HepG2 (cell line): ENCODE results near the gene CSNK1A1. TPM values are rescaled to one million over a fixed set of nuclear protein-coding genes. Genes with fewer than 3 reads are reported as not detected.

Experiments used
- ATAC-seq: fragments of 200-7000 bp; cut with Tn5 transposase; 3 replicates; pipeline ENCODE4 v1.9.1; 2020; ENCODE audit warnings: mild to moderate bottlenecking, moderate library complexity
- BruUV-seq: library from RNA; stranded (reverse); fragments of 400-500 nt; replicated peaks from 2 replicates; lab custom pipeline; 2021; lab: Mats Ljungman, UMichigan
- CTCF ChIA-PET: fragments of 300-600 bp; formaldehyde crosslinking; extraction: SDS; loops from one replicate; lab custom pipeline; 2021; ENCODE audit warnings: low total read pairs, inconsistent platforms, low intra/inter-chr PET ratio; lab: Yijun Ruan, JAX
- POLR2A ChIA-PET: fragments of 350-600 bp; sonication (Branson Sonifier 250); formaldehyde crosslinking; loops from one replicate; lab custom pipeline; 2020; ENCODE audit warnings: antibody characterized with exemption, inconsistent platforms; lab: Yijun Ruan, JAX
- DNase-seq: peaks from one replicate; pipeline ENCODE4 v3.0.0-alpha.2; 2015; ENCODE audit warnings: low spot score
- FAIRE-seq: peaks from 3 replicates; lab custom pipeline; 2011; peaks lifted over from hg19 to GRCh38; lab: Jason Lieb, UNC
- H2AFZ ChIP-seq: one replicate; pipeline ENCODE4 v1.6.1; 2011; ENCODE audit warnings: low read length, inconsistent platforms
- H3K27ac ChIP-seq: fragments of 300-600 bp; 3 replicates; pipeline ENCODE4 v1.8.0; 2011; ENCODE audit warnings: mixed run types, mild to moderate bottlenecking, mixed read lengths, low read length, inconsistent platforms; ENCODE audit not compliant: insufficient read depth; ENCODE audit errors: extremely low read length
- H3K27me3 ChIP-seq, 2 experiments: fragments of 200-600 bp in 1 of 2; 2 replicates in 1 of 2; 3 replicates in 1 of 2; pipeline versions ENCODE4 v1.6.0 to v1.8.0; 2011; ENCODE audit warnings: low read length in 2 of 2, mild to moderate bottlenecking in 2 of 2, moderate library complexity in 2 of 2, inconsistent platforms in 1 of 2; ENCODE audit not compliant: insufficient read depth in 2 of 2, control insufficient read depth in 1 of 2
- H3K36me3 ChIP-seq, 2 experiments: fragments of 200-600 bp in 1 of 2; replicated peaks in 1 of 2; 2 replicates in 1 of 2; 3 replicates in 1 of 2; pipeline versions ENCODE4 v1.5.1 to v1.8.0; 2011; ENCODE audit warnings: low read length in 2 of 2, inconsistent platforms in 1 of 2; ENCODE audit not compliant: insufficient read depth in 2 of 2, control insufficient read depth in 1 of 2
- H3K4me1 ChIP-seq: 2 replicates; pipeline ENCODE4 v1.5.1; 2012; ENCODE audit warnings: low read length, inconsistent platforms; ENCODE audit not compliant: insufficient read depth
- H3K4me2 ChIP-seq: 2 replicates; pipeline ENCODE4 v1.6.0; 2011; ENCODE audit warnings: low read depth, low read length, inconsistent platforms
- H3K4me3 ChIP-seq, 3 experiments: fragments of 200-600 bp in 1 of 3; sonication (generic), shearing (Covaris generic) in 1 of 3; replicated peaks in 1 of 3; 2 replicates each; pipeline ENCODE4 v1.5.1; 2011 to 2016; ENCODE audit warnings: low read length in 3 of 3, inconsistent platforms in 2 of 3, low read depth in 2 of 3, mild to moderate bottlenecking in 2 of 3, control low read depth in 1 of 3, mixed read lengths in 1 of 3; ENCODE audit not compliant: insufficient read depth in 1 of 3
- H3K79me2 ChIP-seq: one replicate; pipeline ENCODE4 v1.6.1; 2011; ENCODE audit warnings: low read length, inconsistent platforms; ENCODE audit not compliant: insufficient read depth
- H3K9ac ChIP-seq: 2 replicates; pipeline ENCODE4 v1.6.0; 2011; ENCODE audit warnings: mild to moderate bottlenecking, low read depth, low read length, inconsistent platforms; ENCODE audit not compliant: insufficient read depth
- H3K9me3 ChIP-seq: 2 replicates; pipeline ENCODE4 v1.5.1; 2012; ENCODE audit warnings: mild to moderate bottlenecking, low read length
- H4K20me1 ChIP-seq: 2 replicates; pipeline ENCODE4 v1.6.0; 2011; ENCODE audit warnings: inconsistent platforms, mild to moderate bottlenecking, low read length, moderate library complexity; ENCODE audit not compliant: insufficient read depth
- ARNT2 ChIP-seq: sonication (generic); formaldehyde crosslinking; IDR thresholded peaks from 2 replicates; pipeline ENCODE4 v1.8.0; 2022; ENCODE audit warnings: mild to moderate bottlenecking, low read depth, missing genetic modification reagents, moderate library complexity
- DNMT3B ChIP-seq: conservative IDR thresholded peaks from 2 replicates; pipeline ENCODE4 v1.6.1; 2016; ENCODE audit warnings: missing biosample characterization, control low read depth
- MED8 ChIP-seq: sonication (generic); formaldehyde crosslinking; IDR thresholded peaks from 2 replicates; pipeline ENCODE4 v1.8.1; 2023; ENCODE audit warnings: mild to moderate bottlenecking, missing genetic modification reagents; ENCODE audit not compliant: insufficient replicate concordance
- NONO ChIP-seq, 2 experiments: fragments of 450-650 bp in 1 of 2; sonication (generic) in 1 of 2; formaldehyde crosslinking in 1 of 2; IDR thresholded peaks in 1 of 2; conservative IDR thresholded peaks in 1 of 2; 2 replicates each; pipeline versions ENCODE4 v1.6.1 to v1.8.0; 2017 to 2022; ENCODE audit warnings: mild to moderate bottlenecking in 1 of 2, missing genetic modification reagents in 1 of 2, moderate library complexity in 1 of 2
- SIX1 ChIP-seq: sonication (generic); formaldehyde crosslinking; IDR thresholded peaks from 2 replicates; pipeline ENCODE4 v1.4.0; 2020; ENCODE audit warnings: missing genetic modification reagents, borderline replicate concordance
- SMYD3 ChIP-seq: sonication (generic); formaldehyde crosslinking; IDR thresholded peaks from 2 replicates; pipeline ENCODE4 v1.8.1; 2023; ENCODE audit warnings: mild to moderate bottlenecking, missing genetic modification reagents
- ZMYM2 ChIP-seq: sonication (generic); formaldehyde crosslinking; IDR thresholded peaks from 2 replicates; pipeline ENCODE4 v1.8.0; 2022; ENCODE audit warnings: mild to moderate bottlenecking, missing genetic modification reagents
- ZNF230 ChIP-seq: sonication (generic); formaldehyde crosslinking; IDR thresholded peaks from 2 replicates; pipeline ENCODE4 v1.4.0; 2020; ENCODE audit warnings: mild to moderate bottlenecking, missing genetic modification reagents
- WGBS: methylation state at CpG from one replicate; pipeline ENCODE4 v1.1.6; 2017; ENCODE audit warnings: low lambda C conversion rate; 5-methylcytosine and 5-hydroxymethylcytosine counted together
- in situ Hi-C: cut with HindIII; loops from 2 replicates; pipeline ENCODE4 v1.10.0; 2017; ENCODE audit warnings: low pct_unique_long_range_greater_than_20kb; ENCODE audit not compliant: extremely low pct_ligation_motif_present
- intact Hi-C: fragments of 100-400 bp; cut with micrococcal nuclease; formaldehyde crosslinking; loops from one replicate; pipeline ENCODE4 v1.10.0; 2022; ENCODE audit not compliant: unreplicated experiment
- polyA plus RNA-seq, 8 experiments: library from polyadenylated mRNA; depleted of rRNA in 3 of 8; stranded (reverse) in 7 of 8; unstranded in 1 of 8; fragments of >200 nt; fragmentation: Illumina TruSeq in 4 of 8; extraction: Trizol in 4 of 8; gene quantifications; 2 replicates each; pipeline versions ENCODE4 v1.2.1 to v1.2.3, GENCODE V29; 2011 to 2016; ENCODE audit warnings: low read depth in 4 of 8, missing spikeins in 1 of 8, mixed read lengths in 1 of 8; ENCODE audit not compliant: insufficient read depth in 1 of 8
- total RNA-seq, 5 experiments: library from RNA; depleted of rRNA; stranded (reverse); fragments of >200 nt; fragmentation: Illumina TruSeq; extraction: Trizol; gene quantifications; 2 replicates each; pipeline ENCODE4 v1.2.3, GENCODE V29; 2016; ENCODE audit warnings: low read depth in 1 of 5
- TF ChIP-seq, protein P1 (sequence below): sonication (generic); formaldehyde crosslinking; IDR thresholded peaks from 2 replicates; pipeline ENCODE4 v1.8.1; 2023; ENCODE audit warnings: mild to moderate bottlenecking, missing genetic modification reagents
- TF ChIP-seq, protein P2 (sequence below): sonication (generic); formaldehyde crosslinking; IDR thresholded peaks from 2 replicates; pipeline ENCODE4 v1.8.1; 2022; ENCODE audit warnings: low read depth, mild to moderate bottlenecking, missing genetic modification reagents
- TF ChIP-seq, protein P3 (sequence below): IDR thresholded peaks from 2 replicates; pipeline ENCODE4 v1.6.1; 2016; ENCODE audit warnings: low read depth, borderline replicate concordance
- TF ChIP-seq, protein P4 (sequence below): sonication (generic); formaldehyde crosslinking; IDR thresholded peaks from 2 replicates; pipeline ENCODE4 v1.8.0; 2022; ENCODE audit warnings: missing genetic modification reagents, mild to moderate bottlenecking, inconsistent platforms, borderline replicate concordance
- TF ChIP-seq, protein P5 (sequence below): sonication (generic); formaldehyde crosslinking; IDR thresholded peaks from 2 replicates; pipeline ENCODE4 v1.5.0; 2020; ENCODE audit warnings: missing genetic modification reagents
- TF ChIP-seq, protein P6 (sequence below): IDR thresholded peaks from 2 replicates; pipeline ENCODE4 v1.4.0; 2020; ENCODE audit warnings: mild to moderate bottlenecking, missing genetic modification reagents

CSNK1A1 gene
- total and polyA plus RNA-seq, 2 of the 13 experiments (the other 11 are each of a cell fraction or from before 2014, with no cell fraction given), result 89.0 to 149 TPM

DNA sequence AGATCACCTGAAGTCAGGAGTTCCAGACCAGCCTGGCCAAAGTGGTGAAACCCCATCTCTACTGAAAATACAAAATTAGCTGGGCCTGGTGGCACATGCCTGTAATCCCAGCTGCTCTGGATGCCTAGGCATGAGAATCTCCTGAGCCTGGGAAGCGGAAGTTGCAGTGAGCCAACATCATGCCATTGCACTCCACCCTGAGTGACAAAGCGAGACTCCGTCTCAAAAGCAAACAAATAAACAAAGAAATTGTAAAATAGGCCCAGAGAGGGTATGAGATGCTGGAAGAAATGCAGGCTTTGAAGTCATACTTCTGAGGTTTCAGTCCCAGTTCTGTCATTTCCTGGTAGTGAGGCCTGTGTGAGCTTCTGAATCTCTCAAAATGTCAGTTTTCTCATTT, 24.8 kb upstream of the CSNK1A1 start:
- Histone ChIP-seq H3K4me3 (no peak overlapping the region), H3K4me1 (peaks cover 34% of the 10 kb centered on the region), H2AFZ (no peak overlapping the region), H3K79me2 (no peaks in the 10 kb centered on the region), H3K9me3 (no peaks in the 10 kb centered on the region), H3K9ac (no peak overlapping the region), H3K4me2 (no peak overlapping the region), H3K27ac (no peak overlapping the region), H4K20me1 (no peaks in the 10 kb centered on the region), H3K36me3 (no peaks in the 10 kb centered on the region), H3K27me3 (peaks cover 0 to 19% of the 10 kb centered on the region in 2 experiments; a peak in 1 of 5 replicates)
- FAIRE-seq (no peak), ATAC-seq (no peak), DNase-seq (no peak)
- intact Hi-C loops (loop anchor here (10.0 kb wide), 1 partner anchor 451 kb away; no protein-coding TSS in a partner anchor), in situ Hi-C loops (no loop called here)
- BruUV-seq, result no TSS peak
- ChIA-PET CTCF (no interaction called here), POLR2A (no interaction called here)
- 17% methylated on average over 3 of the region's 3 CpGs for WGBS
- TF ChIP-seq, protein P1, sequence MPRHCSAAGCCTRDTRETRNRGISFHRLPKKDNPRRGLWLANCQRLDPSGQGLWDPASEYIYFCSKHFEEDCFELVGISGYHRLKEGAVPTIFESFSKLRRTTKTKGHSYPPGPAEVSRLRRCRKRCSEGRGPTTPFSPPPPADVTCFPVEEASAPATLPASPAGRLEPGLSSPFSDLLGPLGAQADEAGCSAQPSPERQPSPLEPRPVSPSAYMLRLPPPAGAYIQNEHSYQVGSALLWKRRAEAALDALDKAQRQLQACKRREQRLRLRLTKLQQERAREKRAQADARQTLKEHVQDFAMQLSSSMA (CRISPR knock-in tag), result no peak
- TF ChIP-seq, protein P2, sequence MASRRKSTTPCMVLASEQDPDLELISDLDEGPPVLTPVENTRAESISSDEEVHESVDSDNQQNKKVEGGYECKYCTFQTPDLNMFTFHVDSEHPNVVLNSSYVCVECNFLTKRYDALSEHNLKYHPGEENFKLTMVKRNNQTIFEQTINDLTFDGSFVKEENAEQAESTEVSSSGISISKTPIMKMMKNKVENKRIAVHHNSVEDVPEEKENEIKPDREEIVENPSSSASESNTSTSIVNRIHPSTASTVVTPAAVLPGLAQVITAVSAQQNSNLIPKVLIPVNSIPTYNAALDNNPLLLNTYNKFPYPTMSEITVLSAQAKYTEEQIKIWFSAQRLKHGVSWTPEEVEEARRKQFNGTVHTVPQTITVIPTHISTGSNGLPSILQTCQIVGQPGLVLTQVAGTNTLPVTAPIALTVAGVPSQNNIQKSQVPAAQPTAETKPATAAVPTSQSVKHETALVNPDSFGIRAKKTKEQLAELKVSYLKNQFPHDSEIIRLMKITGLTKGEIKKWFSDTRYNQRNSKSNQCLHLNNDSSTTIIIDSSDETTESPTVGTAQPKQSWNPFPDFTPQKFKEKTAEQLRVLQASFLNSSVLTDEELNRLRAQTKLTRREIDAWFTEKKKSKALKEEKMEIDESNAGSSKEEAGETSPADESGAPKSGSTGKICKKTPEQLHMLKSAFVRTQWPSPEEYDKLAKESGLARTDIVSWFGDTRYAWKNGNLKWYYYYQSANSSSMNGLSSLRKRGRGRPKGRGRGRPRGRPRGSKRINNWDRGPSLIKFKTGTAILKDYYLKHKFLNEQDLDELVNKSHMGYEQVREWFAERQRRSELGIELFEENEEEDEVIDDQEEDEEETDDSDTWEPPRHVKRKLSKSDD (CRISPR knock-in tag), result no peak
- TF ChIP-seq, protein P3, sequence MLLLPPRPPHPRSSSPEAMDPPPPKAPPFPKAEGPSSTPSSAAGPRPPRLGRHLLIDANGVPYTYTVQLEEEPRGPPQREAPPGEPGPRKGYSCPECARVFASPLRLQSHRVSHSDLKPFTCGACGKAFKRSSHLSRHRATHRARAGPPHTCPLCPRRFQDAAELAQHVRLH (CRISPR knock-in tag), result no peak
- TF ChIP-seq ZNF230 (CRISPR knock-in tag) (no peak), ZMYM2 (CRISPR knock-in tag) (no peak), DNMT3B (no peak), SMYD3 (CRISPR knock-in tag) (no peak), MED8 (CRISPR knock-in tag) (no peak), NONO (IDR thresholded peaks at IDR 0.05) (no peak), NONO (CRISPR knock-in tag; conservative IDR thresholded peaks at IDR 0.05) (no peak), SIX1 (CRISPR knock-in tag) (no peak), ARNT2 (CRISPR knock-in tag) (no peak)
- TF ChIP-seq, protein P4, sequence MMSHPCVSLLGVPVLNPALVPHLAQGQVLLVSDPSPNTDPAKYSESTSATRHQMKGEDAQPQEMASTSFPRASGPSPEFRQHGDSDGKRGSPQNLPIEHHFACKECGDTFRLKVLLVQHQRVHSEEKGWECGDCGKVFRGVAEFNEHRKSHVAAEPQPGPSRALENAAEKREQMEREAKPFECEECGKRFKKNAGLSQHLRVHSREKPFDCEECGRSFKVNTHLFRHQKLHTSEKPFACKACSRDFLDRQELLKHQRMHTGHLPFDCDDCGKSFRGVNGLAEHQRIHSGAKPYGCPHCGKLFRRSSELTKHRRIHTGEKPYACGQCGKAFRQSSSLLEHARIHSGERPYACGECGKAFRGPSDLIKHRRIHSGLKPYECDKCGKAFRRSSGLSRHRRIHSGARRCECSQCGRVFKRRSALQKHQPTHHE (CRISPR knock-in tag), result no peak
- TF ChIP-seq, protein P5, sequence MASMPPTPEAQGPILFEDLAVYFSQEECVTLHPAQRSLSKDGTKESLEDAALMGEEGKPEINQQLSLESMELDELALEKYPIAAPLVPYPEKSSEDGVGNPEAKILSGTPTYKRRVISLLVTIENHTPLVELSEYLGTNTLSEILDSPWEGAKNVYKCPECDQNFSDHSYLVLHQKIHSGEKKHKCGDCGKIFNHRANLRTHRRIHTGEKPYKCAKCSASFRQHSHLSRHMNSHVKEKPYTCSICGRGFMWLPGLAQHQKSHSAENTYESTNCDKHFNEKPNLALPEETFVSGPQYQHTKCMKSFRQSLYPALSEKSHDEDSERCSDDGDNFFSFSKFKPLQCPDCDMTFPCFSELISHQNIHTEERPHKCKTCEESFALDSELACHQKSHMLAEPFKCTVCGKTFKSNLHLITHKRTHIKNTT (CRISPR knock-in tag), result no peak
- TF ChIP-seq, protein P6, sequence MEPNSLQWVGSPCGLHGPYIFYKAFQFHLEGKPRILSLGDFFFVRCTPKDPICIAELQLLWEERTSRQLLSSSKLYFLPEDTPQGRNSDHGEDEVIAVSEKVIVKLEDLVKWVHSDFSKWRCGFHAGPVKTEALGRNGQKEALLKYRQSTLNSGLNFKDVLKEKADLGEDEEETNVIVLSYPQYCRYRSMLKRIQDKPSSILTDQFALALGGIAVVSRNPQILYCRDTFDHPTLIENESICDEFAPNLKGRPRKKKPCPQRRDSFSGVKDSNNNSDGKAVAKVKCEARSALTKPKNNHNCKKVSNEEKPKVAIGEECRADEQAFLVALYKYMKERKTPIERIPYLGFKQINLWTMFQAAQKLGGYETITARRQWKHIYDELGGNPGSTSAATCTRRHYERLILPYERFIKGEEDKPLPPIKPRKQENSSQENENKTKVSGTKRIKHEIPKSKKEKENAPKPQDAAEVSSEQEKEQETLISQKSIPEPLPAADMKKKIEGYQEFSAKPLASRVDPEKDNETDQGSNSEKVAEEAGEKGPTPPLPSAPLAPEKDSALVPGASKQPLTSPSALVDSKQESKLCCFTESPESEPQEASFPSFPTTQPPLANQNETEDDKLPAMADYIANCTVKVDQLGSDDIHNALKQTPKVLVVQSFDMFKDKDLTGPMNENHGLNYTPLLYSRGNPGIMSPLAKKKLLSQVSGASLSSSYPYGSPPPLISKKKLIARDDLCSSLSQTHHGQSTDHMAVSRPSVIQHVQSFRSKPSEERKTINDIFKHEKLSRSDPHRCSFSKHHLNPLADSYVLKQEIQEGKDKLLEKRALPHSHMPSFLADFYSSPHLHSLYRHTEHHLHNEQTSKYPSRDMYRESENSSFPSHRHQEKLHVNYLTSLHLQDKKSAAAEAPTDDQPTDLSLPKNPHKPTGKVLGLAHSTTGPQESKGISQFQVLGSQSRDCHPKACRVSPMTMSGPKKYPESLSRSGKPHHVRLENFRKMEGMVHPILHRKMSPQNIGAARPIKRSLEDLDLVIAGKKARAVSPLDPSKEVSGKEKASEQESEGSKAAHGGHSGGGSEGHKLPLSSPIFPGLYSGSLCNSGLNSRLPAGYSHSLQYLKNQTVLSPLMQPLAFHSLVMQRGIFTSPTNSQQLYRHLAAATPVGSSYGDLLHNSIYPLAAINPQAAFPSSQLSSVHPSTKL (CRISPR knock-in tag), result no peak
